GM12892 (cell line): ENCODE measurements around the gene WASF2.

Experiments
- DNase-seq: peaks from one replicate; pipeline ENCODE4 v3.0.0; 2011; ENCODE audit not compliant: insufficient read length
- FAIRE-seq: peaks from 2 replicates; lab custom pipeline; 2011; peaks lifted over from hg19 to GRCh38; lab: Jason Lieb, UNC
- POLR2A ChIP-seq: IDR thresholded peaks from 2 replicates; pipeline ENCODE4 v1.6.1; 2011; ENCODE audit warnings: low read depth, low read length, control low read depth
- POLR2AphosphoS5 ChIP-seq: IDR thresholded peaks from 2 replicates; pipeline ENCODE4 v1.6.1; 2011; ENCODE audit warnings: low read depth, low read length, control low read depth
- TAF1 ChIP-seq: IDR thresholded peaks from 2 replicates; pipeline ENCODE4 v1.6.1; 2011; ENCODE audit warnings: low read depth, mild to moderate bottlenecking, control low read depth, low read length, borderline replicate concordance

The WASF2 gene

GRCh38 chr1:27405074-27405473 is 84.9 kb downstream of the WASF2 start:
- FAIRE-seq (no peak), DNase-seq (no peak)
- TF ChIP-seq POLR2A (peak; percentile 14; the same call in 1 of the 2 replicates), POLR2AphosphoS5 (no peak)

- FAIRE-seq (no peak), DNase-seq (no peak)
- TF ChIP-seq TAF1, result no peak
- no peak for TF ChIP-seq POLR2A
- no peak for TF ChIP-seq POLR2AphosphoS5
These were observed 86.0 kb downstream of the WASF2 start for GRCh38 chr1:27403931-27404330.

- peak; percentile 44 for FAIRE-seq
- TF ChIP-seq POLR2AphosphoS5 (no peak), POLR2A (no peak), TAF1 (no peak)
- DNase-seq, result no peak
These were observed 86.8 kb downstream of the WASF2 start for GRCh38 chr1:27403065-27403726.

- TF ChIP-seq TAF1 (no peak), POLR2AphosphoS5 (peak; percentile 34; the same call in 1 of the 2 replicates)
- DNase-seq (no peak), FAIRE-seq (no peak)
These were observed 87.6 kb downstream of the WASF2 start for GRCh38 chr1:27402349-27402754.

- FAIRE-seq (no peak), DNase-seq (no peak)
- 0 out of 2 replicates have a peak, but pooled peaks have one; percentile 11 for TF ChIP-seq POLR2AphosphoS5
- no peak for TF ChIP-seq POLR2A
- TF ChIP-seq TAF1, result no peak
These were observed 89.0 kb downstream of the WASF2 start for GRCh38 chr1:27400963-27401341.

- no peak for FAIRE-seq
- no peak for DNase-seq
- TF ChIP-seq POLR2A, result peak; percentile 38
- peak; percentile 46 for TF ChIP-seq POLR2AphosphoS5
- no peak for TF ChIP-seq TAF1
These were observed 89.6 kb downstream of the WASF2 start for GRCh38 chr1:27400082-27400962.

- TF ChIP-seq POLR2AphosphoS5, result peak; percentile 26; the same call in 1 of the 2 replicates
- no peak for TF ChIP-seq POLR2A
- FAIRE-seq, result no peak
- DNase-seq, result no peak
These were observed 90.5 kb downstream of the WASF2 start for GRCh38 chr1:27399251-27400025.

- TF ChIP-seq POLR2A (no peak), TAF1 (no peak), POLR2AphosphoS5 (no peak)
- DNase-seq (no peak), FAIRE-seq (no peak)
These were observed 91.4 kb downstream of the WASF2 start for GRCh38 chr1:27398405-27399149.

GRCh38 chr1:27397749-27398148 is 92.2 kb downstream of the WASF2 start:
- no peak for DNase-seq
- no peak for FAIRE-seq
- TF ChIP-seq POLR2AphosphoS5 (no peak), TAF1 (no peak), POLR2A (no peak)

GRCh38 chr1:27397110-27397509 is 92.9 kb downstream of the WASF2 start:
- no peak for TF ChIP-seq POLR2A
- TF ChIP-seq TAF1, result no peak
- TF ChIP-seq POLR2AphosphoS5, result no peak
- FAIRE-seq (no peak), DNase-seq (no peak)

- peak; percentile 86 for DNase-seq
- FAIRE-seq, result peak; percentile 74
- no peak for TF ChIP-seq POLR2AphosphoS5
- TF ChIP-seq TAF1, result no peak
- no peak for TF ChIP-seq POLR2A
These were observed 94.3 kb downstream of the WASF2 start for GRCh38 chr1:27395441-27396195.
